GM12874 (cell line): ENCODE results near the gene KLHL8.

Source experiments
- TF ChIP-seq, protein P1 (sequence below): IDR thresholded peaks from 2 replicates; pipeline ENCODE4 v1.5.1; 2011; ENCODE audit warnings: low read depth, mild to moderate bottlenecking, control low read depth, low read length, moderate library complexity; ENCODE audit not compliant: insufficient read depth

KLHL8 gene

DNA sequence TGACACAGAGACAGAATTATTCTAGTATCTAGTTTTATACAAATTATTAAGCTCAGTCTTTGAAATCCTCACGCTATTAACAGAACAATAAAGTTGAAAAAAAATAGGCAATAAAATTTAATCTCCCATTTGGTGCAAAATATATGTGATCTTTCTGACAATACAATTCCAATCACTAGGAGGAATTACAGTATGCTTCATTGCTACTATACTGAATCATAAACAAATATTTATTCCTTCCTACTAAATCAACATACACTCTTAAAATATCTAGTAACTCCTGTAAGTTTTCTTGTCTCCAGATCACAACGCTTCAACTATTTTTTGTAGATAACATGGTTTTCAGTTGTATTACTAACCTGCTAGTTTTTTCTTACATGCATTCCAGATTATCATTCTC is 45.7 kb downstream of the KLHL8 start:
- TF ChIP-seq, protein P1, sequence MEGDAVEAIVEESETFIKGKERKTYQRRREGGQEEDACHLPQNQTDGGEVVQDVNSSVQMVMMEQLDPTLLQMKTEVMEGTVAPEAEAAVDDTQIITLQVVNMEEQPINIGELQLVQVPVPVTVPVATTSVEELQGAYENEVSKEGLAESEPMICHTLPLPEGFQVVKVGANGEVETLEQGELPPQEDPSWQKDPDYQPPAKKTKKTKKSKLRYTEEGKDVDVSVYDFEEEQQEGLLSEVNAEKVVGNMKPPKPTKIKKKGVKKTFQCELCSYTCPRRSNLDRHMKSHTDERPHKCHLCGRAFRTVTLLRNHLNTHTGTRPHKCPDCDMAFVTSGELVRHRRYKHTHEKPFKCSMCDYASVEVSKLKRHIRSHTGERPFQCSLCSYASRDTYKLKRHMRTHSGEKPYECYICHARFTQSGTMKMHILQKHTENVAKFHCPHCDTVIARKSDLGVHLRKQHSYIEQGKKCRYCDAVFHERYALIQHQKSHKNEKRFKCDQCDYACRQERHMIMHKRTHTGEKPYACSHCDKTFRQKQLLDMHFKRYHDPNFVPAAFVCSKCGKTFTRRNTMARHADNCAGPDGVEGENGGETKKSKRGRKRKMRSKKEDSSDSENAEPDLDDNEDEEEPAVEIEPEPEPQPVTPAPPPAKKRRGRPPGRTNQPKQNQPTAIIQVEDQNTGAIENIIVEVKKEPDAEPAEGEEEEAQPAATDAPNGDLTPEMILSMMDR, result no peak

DNA sequence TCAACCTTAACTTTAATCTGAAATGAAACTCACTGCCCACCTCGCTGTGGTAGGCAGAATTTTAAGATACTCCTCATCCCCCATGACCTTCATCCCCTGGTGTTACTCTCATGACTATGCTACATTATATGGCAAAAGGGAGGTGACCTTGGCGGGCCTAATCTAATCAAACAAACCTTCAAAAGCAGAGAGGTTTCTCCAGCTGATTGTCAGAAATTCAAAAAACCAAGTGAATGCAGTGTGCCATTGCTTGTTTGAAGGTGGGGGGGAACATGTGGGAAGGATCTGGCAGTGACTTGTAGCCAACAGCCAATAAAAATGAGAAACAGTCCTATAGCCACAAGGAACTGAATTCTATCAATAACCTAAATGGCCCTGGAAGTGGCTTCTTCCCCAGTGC is 48.5 kb downstream of the KLHL8 start:
- TF ChIP-seq, protein P1, result no peak

DNA sequence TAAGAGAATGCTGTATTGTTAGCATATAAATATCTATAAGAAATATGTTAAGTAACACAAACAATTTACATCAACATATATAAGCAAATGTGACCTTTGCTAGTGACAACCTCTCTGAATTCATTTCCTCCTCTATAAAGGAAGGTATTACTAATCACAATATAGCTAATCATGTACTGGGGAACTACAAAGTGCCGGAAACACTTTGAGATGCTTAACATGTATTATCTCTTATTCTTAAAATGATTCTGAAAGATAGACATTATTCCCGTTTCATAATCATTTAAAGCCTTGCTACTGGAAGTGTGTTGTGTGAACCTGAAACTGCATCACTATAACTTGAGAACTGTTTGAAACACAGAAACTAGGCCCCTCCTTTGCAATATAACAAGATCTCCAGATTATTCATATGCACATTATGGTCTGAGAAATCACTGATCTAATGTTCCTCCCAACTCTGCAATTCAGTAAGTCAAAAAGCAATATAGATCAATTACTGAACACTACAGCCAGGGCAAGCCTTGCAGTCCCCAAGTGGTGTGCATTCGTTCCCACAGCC is 54.0 kb downstream of the KLHL8 start:
- TF ChIP-seq, protein P1, result no peak

DNA sequence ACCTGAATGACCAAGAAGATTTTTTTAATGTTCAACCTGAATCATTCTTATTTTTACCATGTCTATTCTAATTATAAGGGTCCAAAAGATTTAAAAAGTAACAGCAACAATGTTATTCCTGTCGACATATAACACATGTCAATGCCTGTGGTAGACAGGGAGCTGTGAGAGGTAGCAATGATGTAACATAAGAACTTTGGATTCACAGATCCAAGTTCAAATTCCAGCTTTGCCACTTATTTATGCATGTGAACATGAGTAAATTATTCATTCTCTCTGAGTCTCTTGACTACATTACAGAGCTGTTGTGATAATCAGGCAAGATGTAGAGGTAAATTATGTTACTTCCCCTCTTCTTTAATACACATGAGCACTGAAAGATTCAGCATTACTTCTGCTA is 54.5 kb downstream of the KLHL8 start:
- TF ChIP-seq, protein P1, result no peak

DNA sequence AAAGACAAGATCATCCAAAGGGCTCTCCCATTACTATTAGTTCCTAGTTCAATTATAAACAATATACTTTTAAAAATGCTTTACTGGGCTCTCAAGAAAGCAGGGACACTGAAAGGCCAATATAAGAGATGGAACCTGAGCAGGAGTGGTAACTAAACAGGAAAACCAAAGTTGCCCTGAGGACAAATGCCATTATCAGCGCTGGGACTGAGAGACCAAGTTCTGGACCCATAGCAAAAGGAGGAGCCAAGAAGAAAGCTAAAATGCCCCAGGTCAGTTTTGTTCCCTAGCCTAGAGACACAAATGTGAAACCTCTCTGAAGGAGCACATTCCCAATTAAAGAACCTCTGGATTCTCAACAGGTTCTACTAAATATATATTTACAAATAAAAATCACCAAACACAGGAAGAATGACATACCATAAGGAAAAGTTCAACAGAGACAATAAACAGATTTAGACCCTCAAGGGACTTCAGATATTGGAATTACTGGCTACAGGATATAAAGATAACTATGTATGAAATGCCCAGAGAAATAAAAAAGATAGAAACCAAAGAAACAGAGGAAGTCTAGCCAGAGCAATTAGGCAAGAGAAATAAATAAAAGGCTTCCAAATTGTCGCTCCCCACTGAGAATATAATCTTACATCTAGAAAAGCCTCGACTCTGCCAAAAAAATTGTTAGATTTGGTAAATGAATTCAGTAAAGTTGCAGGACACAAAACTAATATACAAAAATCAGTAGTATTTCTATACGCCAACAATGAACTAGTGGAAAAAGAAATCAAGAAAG is 67.1 kb downstream of the KLHL8 start:
- TF ChIP-seq, protein P1, result no peak

DNA sequence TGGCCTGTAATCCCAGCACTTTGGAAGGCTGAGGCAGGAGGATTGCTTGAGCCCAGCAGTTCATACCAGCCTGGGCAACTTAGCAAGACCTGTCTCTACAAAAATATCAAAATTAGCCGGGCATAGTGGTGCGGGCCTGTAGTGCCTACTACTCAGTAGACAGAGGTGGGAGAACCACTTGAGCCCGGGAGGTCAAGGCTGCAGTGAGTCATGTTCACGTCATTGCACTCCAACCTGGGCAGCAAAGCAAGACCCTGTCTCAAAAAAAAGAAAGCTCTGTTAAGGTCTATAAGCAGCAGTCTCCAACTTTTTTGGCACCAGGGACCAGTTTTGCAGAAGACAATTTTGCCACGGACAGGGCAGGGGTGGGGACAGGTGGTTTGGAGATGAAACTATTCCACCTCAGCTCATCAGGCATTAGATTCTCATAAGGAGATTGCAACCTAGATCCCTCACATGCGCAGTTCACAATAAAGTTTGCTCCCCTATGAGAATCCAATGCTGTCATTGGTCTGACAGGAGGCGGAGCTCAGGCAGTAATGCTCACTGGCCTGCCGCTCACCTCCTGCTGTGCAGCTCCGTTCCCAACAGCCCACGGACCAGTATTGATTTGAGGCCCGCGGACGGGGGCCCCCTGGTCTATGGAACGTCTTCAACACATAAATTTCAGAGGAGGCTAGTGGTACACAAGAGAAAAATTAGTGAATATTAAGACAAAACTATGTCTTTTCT is 67.9 kb downstream of the KLHL8 start:
- TF ChIP-seq, protein P1, result no peak

DNA sequence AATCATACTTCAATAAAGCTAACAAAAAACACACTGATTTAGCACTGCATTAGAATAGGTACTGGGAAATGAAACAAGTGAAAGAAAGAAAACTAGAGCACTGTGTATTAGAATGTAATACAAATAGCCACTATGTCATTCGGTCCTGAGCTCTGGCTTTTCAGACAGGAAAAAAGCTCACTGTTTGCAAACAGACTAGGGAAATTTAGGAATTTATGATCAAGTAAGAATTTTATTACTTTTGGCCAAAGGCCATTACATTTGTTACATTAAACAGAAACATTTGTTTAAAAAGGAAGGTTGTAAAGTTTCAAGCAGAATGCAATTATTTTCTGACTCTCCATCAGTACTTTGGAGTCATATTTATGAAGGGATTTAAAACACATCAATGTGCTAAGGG is 68.7 kb downstream of the KLHL8 start:
- TF ChIP-seq, protein P1, result no peak
